GM23338 (cell line): ENCODE data around the gene NQO1. TPM values are rescaled to one million over a fixed set of nuclear protein-coding genes. Genes with fewer than 3 reads are reported as not detected.

Experiments
- ATAC-seq: fragments of 200-7000 bp; cut with Tn5 transposase; 3 replicates; pipeline ENCODE4 v1.9.1; 2020
- DNase-seq: peaks from one replicate; pipeline ENCODE4 v3.0.0-alpha.2; 2015; ENCODE audit warnings: low spot score
- H2AFZ ChIP-seq: fragments of 200-600 bp; sonication (generic); 2 replicates; pipeline ENCODE4 v1.8.0; 2016; ENCODE audit warnings: antibody characterized with exemption, mild to moderate bottlenecking, moderate library complexity
- H3F3A ChIP-seq: fragments of 200-600 bp; sonication (generic); replicated peaks from 2 replicates; pipeline ENCODE4 v1.8.0; 2017; ENCODE audit warnings: antibody characterized with exemption, mixed run types, low read depth
- H3K27ac ChIP-seq: fragments of 200-600 bp; sonication (generic); 2 replicates; pipeline ENCODE4 v1.6.1; 2016; ENCODE audit warnings: low read depth
- H3K27me3 ChIP-seq: fragments of 200-600 bp; sonication (generic); 2 replicates; pipeline ENCODE4 v1.8.0; 2016; ENCODE audit warnings: mild to moderate bottlenecking, mixed run types, moderate library complexity; ENCODE audit not compliant: insufficient read depth
- H3K36me3 ChIP-seq: fragments of 200-600 bp; sonication (generic); 2 replicates; pipeline ENCODE4 v1.8.0; 2016; ENCODE audit warnings: mild to moderate bottlenecking; ENCODE audit not compliant: insufficient read depth
- H3K4me1 ChIP-seq: fragments of 200-600 bp; sonication (generic); 2 replicates; pipeline ENCODE4 v1.8.0; 2016; ENCODE audit warnings: mild to moderate bottlenecking, moderate library complexity; ENCODE audit not compliant: insufficient read depth
- H3K4me2 ChIP-seq: fragments of 200-600 bp; sonication (generic); 2 replicates; pipeline ENCODE4 v1.7.1; 2017; ENCODE audit warnings: mixed run types
- H3K4me3 ChIP-seq: fragments of 200-600 bp; sonication (generic); 2 replicates; pipeline ENCODE4 v1.6.1; 2016; ENCODE audit warnings: mixed run types
- H3K79me2 ChIP-seq: fragments of 200-600 bp; sonication (generic); replicated peaks from 2 replicates; pipeline ENCODE4 v1.8.0; 2017; ENCODE audit warnings: mild to moderate bottlenecking; ENCODE audit not compliant: insufficient read depth
- H3K9me2 ChIP-seq: fragments of 200-600 bp; sonication (generic); 2 replicates; pipeline ENCODE4 v1.8.0; 2017; ENCODE audit not compliant: insufficient read depth
- H4K20me1 ChIP-seq: fragments of 200-600 bp; sonication (generic); replicated peaks from 2 replicates; pipeline ENCODE4 v1.8.0; 2017; ENCODE audit warnings: mild to moderate bottlenecking; ENCODE audit not compliant: insufficient read depth
- H3K27ac Mint-ChIP-seq: 2 replicates; pipeline ENCODE4 v1.8.0; 2020; ENCODE audit warnings: inconsistent platforms, mild to moderate bottlenecking, moderate library complexity, mixed read lengths
- H3K27me3 Mint-ChIP-seq: 3 replicates; pipeline ENCODE4 v1.8.0; 2022; ENCODE audit warnings: low read depth, mild to moderate bottlenecking, moderate library complexity, mixed read lengths, inconsistent platforms; ENCODE audit not compliant: insufficient read depth, poor library complexity
- H3K36me3 Mint-ChIP-seq: 3 replicates; pipeline ENCODE4 v1.8.0; 2021; ENCODE audit warnings: low read depth, mild to moderate bottlenecking, inconsistent platforms, moderate library complexity, mixed read lengths
- H3K4me1 Mint-ChIP-seq: 3 replicates; pipeline ENCODE4 v1.8.0; 2020; ENCODE audit warnings: mild to moderate bottlenecking, inconsistent platforms, mixed read lengths
- H3K4me3 Mint-ChIP-seq: 3 replicates; pipeline ENCODE4 v1.8.0; 2021; ENCODE audit warnings: moderate library complexity, mild to moderate bottlenecking, inconsistent platforms, mixed read lengths
- H3K9me3 Mint-ChIP-seq: 3 replicates; pipeline ENCODE4 v1.8.0; 2020; ENCODE audit warnings: moderate library complexity, mild to moderate bottlenecking, inconsistent platforms, mixed read lengths
- CREB1 ChIP-seq: fragments of 250-450 bp; sonication (Bioruptor Pico); IDR thresholded peaks from 2 replicates; pipeline ENCODE4 v1.5.0; 2020; ENCODE audit warnings: low read depth, mild to moderate bottlenecking, moderate library complexity
- EZH2 ChIP-seq: fragments of 200-600 bp; sonication (generic); IDR thresholded peaks from one replicate; pipeline ENCODE4 v1.8.0; 2017; ENCODE audit warnings: antibody characterized with exemption, mild to moderate bottlenecking, low read depth; ENCODE audit not compliant: unreplicated experiment
- EZH2phosphoT487 ChIP-seq: fragments of 200-600 bp; sonication (generic); IDR thresholded peaks from one replicate; pipeline ENCODE4 v1.8.1; 2018; ENCODE audit warnings: antibody characterized with exemption; ENCODE audit not compliant: unreplicated experiment
- JUNB ChIP-seq: IDR thresholded peaks from one replicate; pipeline ENCODE4 v1.6.1; 2016; ENCODE audit warnings: antibody characterized with exemption; ENCODE audit not compliant: unreplicated experiment
- NANOG ChIP-seq: IDR thresholded peaks from 2 replicates; pipeline ENCODE4 v1.6.1; 2016; ENCODE audit warnings: antibody characterized with exemption, borderline replicate concordance
- POLR2AphosphoS5 ChIP-seq: IDR thresholded peaks from 2 replicates; pipeline ENCODE4 v1.6.1; 2016; ENCODE audit warnings: antibody characterized with exemption, low read depth
- STAT1 ChIP-seq: IDR thresholded peaks from one replicate; pipeline ENCODE4 v1.6.1; 2016; ENCODE audit warnings: antibody characterized with exemption; ENCODE audit not compliant: unreplicated experiment
- ZNF114 ChIP-seq: fragments of 250-450 bp; sonication (Bioruptor Pico); IDR thresholded peaks from 2 replicates; pipeline ENCODE4 v1.5.0; 2020; ENCODE audit warnings: mild to moderate bottlenecking, moderate library complexity
- ZNF331 ChIP-seq: fragments of 250-450 bp; sonication (Bioruptor Pico); IDR thresholded peaks from 2 replicates; pipeline ENCODE4 v1.5.0; 2020; ENCODE audit warnings: low read depth, mild to moderate bottlenecking, moderate library complexity
- polyA plus RNA-seq: library from polyadenylated mRNA; unstranded; fragments of >200 nt; fragmentation: Nextera tagmentation; extraction: Ambion mirVana; gene quantifications from 2 replicates; pipeline ENCODE4 v1.2.1, GENCODE V29; 2016
- total RNA-seq: library from RNA; depleted of rRNA; stranded (reverse); fragments of >200 nt; shearing (Covaris generic); gene quantifications from 2 replicates; pipeline ENCODE4 v1.2.3, GENCODE V29; 2014
- TF ChIP-seq, protein P1 (sequence below): IDR thresholded peaks from one replicate; pipeline ENCODE4 v1.6.1; 2018; ENCODE audit warnings: antibody characterized with exemption; ENCODE audit not compliant: unreplicated experiment
- TF ChIP-seq, protein P2 (sequence below), 2 experiments: fragments of 200-600 bp in 1 of 2; sonication (generic) in 1 of 2; conservative IDR thresholded peaks; 2 replicates each; pipeline versions ENCODE4 v1.5.1 to v1.6.1; 2016 to 2017; ENCODE audit warnings: antibody characterized with exemption in 2 of 2, low read depth in 2 of 2, mild to moderate bottlenecking in 2 of 2, moderate library complexity in 1 of 2
- TF ChIP-seq, protein P3 (sequence below): fragments of 250-450 bp; sonication (Bioruptor Pico); IDR thresholded peaks from 2 replicates; pipeline ENCODE4 v1.5.0; 2020; ENCODE audit warnings: mild to moderate bottlenecking, moderate library complexity
- TF ChIP-seq, protein P4 (sequence below): IDR thresholded peaks from 2 replicates; pipeline ENCODE4 v1.6.1; 2016; ENCODE audit warnings: antibody characterized with exemption

The NQO1 gene
- total and polyA plus RNA-seq, 2 experiments from 2014 or later = 80.9 to 86.3 TPM

DNA sequence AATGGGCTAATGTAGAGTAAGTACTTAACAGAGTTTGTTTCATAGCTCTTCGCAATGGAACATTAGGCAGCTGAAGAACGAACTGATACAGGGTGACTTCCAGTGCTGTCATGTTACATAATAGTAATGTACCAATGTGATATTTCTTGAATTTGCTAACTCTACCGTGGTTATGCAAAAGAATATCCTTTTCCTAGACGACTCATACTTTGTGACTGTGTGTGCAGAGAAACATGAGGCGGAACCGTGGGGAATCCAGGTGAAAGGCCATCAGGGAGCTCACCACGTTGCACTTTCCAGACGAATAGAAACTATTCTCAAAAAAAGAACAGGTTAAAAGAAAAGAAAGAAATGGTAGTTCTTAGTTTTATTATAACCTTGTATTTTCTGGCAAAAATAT is 15.2 kb upstream of the NQO1 start:
- no peaks in the 10 kb centered on the region for H3K4me1 Mint-ChIP-seq
- no peaks in the 10 kb centered on the region for H3K9me2 ChIP-seq
- H3F3A ChIP-seq = peaks cover 19% of the 10 kb centered on the region; the same call in 1 of the 2 replicates
- no peak overlapping the region for H3K4me2 ChIP-seq
- peaks cover 20% of the 10 kb centered on the region for H4K20me1 ChIP-seq
- ATAC-seq (no peak), DNase-seq (no peak)
- peaks cover 4% of the 10 kb centered on the region for H3K27me3 Mint-ChIP-seq
- H3K27me3 ChIP-seq = no peaks in the 10 kb centered on the region
- no peak overlapping the region for H2AFZ ChIP-seq
- H3K4me3 Mint-ChIP-seq = no peak overlapping the region
- peaks cover 54% of the 10 kb centered on the region for H3K36me3 ChIP-seq
- peaks cover 74% of the 10 kb centered on the region for H3K36me3 Mint-ChIP-seq
- no peak overlapping the region for H3K27ac ChIP-seq
- H3K79me2 ChIP-seq = peaks cover 7% of the 10 kb centered on the region; the same call in 1 of the 2 replicates
- no peak overlapping the region for H3K4me3 ChIP-seq
- TF ChIP-seq JUNB (no peak), POLR2AphosphoS5 (no peak), STAT1 (no peak), ZNF331 (CRISPR knock-in tag) (no peak), ZNF114 (CRISPR knock-in tag) (no peak), NANOG (no peak), EZH2 (no peak), CREB1 (CRISPR knock-in tag) (no peak), EZH2phosphoT487 (no peak)
- TF ChIP-seq, protein P1, sequence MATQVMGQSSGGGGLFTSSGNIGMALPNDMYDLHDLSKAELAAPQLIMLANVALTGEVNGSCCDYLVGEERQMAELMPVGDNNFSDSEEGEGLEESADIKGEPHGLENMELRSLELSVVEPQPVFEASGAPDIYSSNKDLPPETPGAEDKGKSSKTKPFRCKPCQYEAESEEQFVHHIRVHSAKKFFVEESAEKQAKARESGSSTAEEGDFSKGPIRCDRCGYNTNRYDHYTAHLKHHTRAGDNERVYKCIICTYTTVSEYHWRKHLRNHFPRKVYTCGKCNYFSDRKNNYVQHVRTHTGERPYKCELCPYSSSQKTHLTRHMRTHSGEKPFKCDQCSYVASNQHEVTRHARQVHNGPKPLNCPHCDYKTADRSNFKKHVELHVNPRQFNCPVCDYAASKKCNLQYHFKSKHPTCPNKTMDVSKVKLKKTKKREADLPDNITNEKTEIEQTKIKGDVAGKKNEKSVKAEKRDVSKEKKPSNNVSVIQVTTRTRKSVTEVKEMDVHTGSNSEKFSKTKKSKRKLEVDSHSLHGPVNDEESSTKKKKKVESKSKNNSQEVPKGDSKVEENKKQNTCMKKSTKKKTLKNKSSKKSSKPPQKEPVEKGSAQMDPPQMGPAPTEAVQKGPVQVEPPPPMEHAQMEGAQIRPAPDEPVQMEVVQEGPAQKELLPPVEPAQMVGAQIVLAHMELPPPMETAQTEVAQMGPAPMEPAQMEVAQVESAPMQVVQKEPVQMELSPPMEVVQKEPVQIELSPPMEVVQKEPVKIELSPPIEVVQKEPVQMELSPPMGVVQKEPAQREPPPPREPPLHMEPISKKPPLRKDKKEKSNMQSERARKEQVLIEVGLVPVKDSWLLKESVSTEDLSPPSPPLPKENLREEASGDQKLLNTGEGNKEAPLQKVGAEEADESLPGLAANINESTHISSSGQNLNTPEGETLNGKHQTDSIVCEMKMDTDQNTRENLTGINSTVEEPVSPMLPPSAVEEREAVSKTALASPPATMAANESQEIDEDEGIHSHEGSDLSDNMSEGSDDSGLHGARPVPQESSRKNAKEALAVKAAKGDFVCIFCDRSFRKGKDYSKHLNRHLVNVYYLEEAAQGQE = no peak
- TF ChIP-seq, protein P2, sequence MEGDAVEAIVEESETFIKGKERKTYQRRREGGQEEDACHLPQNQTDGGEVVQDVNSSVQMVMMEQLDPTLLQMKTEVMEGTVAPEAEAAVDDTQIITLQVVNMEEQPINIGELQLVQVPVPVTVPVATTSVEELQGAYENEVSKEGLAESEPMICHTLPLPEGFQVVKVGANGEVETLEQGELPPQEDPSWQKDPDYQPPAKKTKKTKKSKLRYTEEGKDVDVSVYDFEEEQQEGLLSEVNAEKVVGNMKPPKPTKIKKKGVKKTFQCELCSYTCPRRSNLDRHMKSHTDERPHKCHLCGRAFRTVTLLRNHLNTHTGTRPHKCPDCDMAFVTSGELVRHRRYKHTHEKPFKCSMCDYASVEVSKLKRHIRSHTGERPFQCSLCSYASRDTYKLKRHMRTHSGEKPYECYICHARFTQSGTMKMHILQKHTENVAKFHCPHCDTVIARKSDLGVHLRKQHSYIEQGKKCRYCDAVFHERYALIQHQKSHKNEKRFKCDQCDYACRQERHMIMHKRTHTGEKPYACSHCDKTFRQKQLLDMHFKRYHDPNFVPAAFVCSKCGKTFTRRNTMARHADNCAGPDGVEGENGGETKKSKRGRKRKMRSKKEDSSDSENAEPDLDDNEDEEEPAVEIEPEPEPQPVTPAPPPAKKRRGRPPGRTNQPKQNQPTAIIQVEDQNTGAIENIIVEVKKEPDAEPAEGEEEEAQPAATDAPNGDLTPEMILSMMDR (conservative IDR thresholded peaks at IDR 0.05; ENCODE audit: low read depth in 2 of 2) = no peak
- TF ChIP-seq, protein P3, sequence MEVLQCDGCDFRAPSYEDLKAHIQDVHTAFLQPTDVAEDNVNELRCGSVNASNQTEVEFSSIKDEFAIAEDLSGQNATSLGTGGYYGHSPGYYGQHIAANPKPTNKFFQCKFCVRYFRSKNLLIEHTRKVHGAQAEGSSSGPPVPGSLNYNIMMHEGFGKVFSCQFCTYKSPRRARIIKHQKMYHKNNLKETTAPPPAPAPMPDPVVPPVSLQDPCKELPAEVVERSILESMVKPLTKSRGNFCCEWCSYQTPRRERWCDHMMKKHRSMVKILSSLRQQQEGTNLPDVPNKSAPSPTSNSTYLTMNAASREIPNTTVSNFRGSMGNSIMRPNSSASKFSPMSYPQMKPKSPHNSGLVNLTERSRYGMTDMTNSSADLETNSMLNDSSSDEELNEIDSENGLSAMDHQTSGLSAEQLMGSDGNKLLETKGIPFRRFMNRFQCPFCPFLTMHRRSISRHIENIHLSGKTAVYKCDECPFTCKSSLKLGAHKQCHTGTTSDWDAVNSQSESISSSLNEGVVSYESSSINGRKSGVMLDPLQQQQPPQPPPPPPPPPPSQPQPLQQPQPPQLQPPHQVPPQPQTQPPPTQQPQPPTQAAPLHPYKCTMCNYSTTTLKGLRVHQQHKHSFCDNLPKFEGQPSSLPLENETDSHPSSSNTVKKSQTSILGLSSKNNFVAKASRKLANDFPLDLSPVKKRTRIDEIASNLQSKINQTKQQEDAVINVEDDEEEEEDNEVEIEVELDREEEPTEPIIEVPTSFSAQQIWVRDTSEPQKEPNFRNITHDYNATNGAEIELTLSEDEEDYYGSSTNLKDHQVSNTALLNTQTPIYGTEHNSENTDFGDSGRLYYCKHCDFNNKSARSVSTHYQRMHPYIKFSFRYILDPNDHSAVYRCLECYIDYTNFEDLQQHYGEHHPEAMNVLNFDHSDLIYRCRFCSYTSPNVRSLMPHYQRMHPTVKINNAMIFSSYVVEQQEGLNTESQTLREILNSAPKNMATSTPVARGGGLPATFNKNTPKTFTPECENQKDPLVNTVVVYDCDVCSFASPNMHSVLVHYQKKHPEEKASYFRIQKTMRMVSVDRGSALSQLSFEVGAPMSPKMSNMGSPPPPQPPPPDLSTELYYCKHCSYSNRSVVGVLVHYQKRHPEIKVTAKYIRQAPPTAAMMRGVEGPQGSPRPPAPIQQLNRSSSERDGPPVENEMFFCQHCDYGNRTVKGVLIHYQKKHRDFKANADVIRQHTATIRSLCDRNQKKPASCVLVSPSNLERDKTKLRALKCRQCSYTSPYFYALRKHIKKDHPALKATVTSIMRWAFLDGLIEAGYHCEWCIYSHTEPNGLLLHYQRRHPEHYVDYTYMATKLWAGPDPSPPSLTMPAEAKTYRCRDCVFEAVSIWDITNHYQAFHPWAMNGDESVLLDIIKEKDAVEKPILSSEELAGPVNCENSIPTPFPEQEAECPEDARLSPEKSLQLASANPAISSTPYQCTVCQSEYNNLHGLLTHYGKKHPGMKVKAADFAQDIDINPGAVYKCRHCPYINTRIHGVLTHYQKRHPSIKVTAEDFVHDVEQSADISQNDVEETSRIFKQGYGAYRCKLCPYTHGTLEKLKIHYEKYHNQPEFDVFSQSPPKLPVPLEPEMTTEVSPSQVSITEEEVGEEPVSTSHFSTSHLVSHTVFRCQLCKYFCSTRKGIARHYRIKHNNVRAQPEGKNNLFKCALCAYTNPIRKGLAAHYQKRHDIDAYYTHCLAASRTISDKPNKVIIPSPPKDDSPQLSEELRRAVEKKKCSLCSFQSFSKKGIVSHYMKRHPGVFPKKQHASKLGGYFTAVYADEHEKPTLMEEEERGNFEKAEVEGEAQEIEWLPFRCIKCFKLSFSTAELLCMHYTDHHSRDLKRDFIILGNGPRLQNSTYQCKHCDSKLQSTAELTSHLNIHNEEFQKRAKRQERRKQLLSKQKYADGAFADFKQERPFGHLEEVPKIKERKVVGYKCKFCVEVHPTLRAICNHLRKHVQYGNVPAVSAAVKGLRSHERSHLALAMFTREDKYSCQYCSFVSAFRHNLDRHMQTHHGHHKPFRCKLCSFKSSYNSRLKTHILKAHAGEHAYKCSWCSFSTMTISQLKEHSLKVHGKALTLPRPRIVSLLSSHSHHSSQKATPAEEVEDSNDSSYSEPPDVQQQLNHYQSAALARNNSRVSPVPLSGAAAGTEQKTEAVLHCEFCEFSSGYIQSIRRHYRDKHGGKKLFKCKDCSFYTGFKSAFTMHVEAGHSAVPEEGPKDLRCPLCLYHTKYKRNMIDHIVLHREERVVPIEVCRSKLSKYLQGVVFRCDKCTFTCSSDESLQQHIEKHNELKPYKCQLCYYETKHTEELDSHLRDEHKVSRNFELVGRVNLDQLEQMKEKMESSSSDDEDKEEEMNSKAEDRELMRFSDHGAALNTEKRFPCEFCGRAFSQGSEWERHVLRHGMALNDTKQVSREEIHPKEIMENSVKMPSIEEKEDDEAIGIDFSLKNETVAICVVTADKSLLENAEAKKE = no peak
- TF ChIP-seq, protein P4, sequence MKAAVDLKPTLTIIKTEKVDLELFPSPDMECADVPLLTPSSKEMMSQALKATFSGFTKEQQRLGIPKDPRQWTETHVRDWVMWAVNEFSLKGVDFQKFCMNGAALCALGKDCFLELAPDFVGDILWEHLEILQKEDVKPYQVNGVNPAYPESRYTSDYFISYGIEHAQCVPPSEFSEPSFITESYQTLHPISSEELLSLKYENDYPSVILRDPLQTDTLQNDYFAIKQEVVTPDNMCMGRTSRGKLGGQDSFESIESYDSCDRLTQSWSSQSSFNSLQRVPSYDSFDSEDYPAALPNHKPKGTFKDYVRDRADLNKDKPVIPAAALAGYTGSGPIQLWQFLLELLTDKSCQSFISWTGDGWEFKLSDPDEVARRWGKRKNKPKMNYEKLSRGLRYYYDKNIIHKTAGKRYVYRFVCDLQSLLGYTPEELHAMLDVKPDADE = no peak
- no peak overlapping the region for H3K27ac Mint-ChIP-seq
- H3K9me3 Mint-ChIP-seq = no peaks in the 10 kb centered on the region
- no peaks in the 10 kb centered on the region for H3K4me1 ChIP-seq
